Head of caudate nucleus (tissue), 42 donors: ENCODE results near the gene RGS3.

Experiments
- DNase-seq, 42 donors: peaks; one replicate each; pipeline versions ENCODE4 v3.0.0 to v3.0.0-alpha.2; 2020 to 2021; ENCODE audit warnings: mixed read lengths in 7 of 42
- intact Hi-C: fragments of 100-400 bp; cut with DNase I; formaldehyde crosslinking; loops from one replicate; pipeline ENCODE4 v1.15.0; 2022

RGS3 gene

DNA sequence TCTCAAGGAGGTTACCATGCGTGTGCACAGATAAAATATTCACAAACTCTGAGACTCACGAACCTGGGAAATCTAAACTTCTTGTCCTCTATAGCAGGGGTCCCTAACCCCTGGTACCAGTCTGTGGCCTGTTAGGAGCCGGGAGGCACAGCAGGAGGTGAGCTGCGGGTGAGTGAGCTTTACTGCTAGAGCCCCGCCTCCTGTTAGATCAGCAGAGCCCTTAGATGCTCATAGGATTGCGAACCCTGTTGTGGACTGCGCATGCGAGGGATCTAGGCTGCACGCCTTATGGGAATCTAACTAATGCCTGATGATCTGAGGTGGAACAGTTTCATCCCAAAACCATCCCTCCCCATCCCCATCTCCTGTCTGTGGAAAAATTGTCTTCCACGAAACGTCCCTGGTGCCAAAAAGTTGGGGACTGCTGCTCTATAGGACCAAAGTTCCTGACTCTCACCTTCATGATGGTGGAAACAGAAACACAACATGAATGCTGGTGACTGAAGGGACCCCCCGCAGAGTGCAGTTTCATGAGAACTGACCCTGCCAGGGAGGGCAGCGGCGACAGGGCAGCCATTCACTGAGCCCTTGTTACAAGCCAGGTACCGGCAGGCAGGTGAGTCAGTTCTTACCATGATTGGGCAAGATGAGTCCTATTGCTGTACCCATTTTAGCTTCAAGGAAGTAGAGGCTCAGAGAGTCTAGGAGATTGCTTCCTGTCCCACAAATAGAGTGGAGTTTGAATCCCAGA lies 181.9 kb downstream of the RGS3 start:
- DNase-seq = no peak
- intact Hi-C loops = no loop called here

DNA sequence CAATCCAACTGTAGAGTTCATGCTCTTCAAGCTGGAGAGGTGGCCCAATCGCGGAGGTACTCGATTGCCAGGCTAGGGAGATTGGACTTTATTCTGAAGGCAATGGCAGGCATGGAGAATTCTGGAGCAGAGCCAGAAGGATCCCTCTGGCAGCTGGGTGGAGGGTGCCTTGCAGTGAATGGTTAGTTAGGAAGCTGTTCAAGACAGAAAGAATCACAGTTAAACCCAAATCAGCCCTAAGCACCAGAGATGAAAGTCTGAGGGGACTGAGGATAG lies 182.4 kb downstream of the RGS3 start:
- DNase-seq = no peak
- intact Hi-C loops = no loop called here

DNA sequence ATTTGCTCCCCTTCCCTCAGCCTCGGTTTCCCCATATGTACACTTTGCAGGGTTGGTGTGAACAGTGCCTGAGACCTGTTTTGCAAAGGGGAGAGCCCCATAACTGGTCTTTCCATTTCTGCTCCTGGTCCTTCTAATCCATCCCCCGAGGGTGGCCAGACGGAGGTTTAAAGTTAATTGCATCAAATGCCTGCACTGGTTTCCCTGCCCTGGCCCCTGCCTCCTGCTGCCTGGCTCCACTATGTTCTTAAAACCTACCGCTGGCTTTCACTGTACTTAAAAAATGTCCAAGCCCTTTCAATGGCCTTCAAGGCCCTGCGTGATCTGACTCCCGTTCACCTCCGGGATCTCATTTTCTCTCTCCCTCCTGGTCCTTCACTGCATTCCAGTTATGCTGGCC lies 183.0 kb downstream of the RGS3 start:
- no peak for DNase-seq
- intact Hi-C loops = no loop called here
